SJCRH30 (cell line): ENCODE data around the gene ALOXE3. TPM values are rescaled to one million over a fixed set of nuclear protein-coding genes. Genes with fewer than 3 reads are reported as not detected.
A peak's percentile ranks its signal among the peaks of the same experiment; 100 is the strongest.

ENCODE experiments used
- DNase-seq, 2 experiments: peaks; one replicate each; pipeline ENCODE4 v3.0.0-alpha.2; 2015 to 2020
- H3K27ac ChIP-seq: fragments of 250-450 bp; sonication (Bioruptor Pico); 2 replicates; pipeline ENCODE4 v1.5.1; 2020; ENCODE audit warnings: mild to moderate bottlenecking, moderate library complexity
- H3K27me3 ChIP-seq: fragments of 250-450 bp; sonication (Bioruptor Pico); 2 replicates; pipeline ENCODE4 v1.5.1; 2020; ENCODE audit warnings: mild to moderate bottlenecking, moderate library complexity
- H3K36me3 ChIP-seq: fragments of 250-450 bp; sonication (Bioruptor Pico); 2 replicates; pipeline ENCODE4 v1.5.1; 2020; ENCODE audit warnings: mild to moderate bottlenecking, moderate library complexity
- H3K4me1 ChIP-seq: fragments of 250-450 bp; sonication (Bioruptor Pico); 2 replicates; pipeline ENCODE4 v1.5.1; 2020; ENCODE audit warnings: mild to moderate bottlenecking, moderate library complexity
- H3K4me3 ChIP-seq: fragments of 250-450 bp; sonication (Bioruptor Pico); 2 replicates; pipeline ENCODE4 v1.5.1; 2020; ENCODE audit warnings: mild to moderate bottlenecking, moderate library complexity
- H3K9me3 ChIP-seq: fragments of 250-450 bp; sonication (Bioruptor Pico); replicated peaks from 2 replicates; pipeline ENCODE4 v1.5.1; 2020; ENCODE audit warnings: mild to moderate bottlenecking, moderate library complexity
- total RNA-seq: library from RNA; depleted of rRNA; stranded (reverse); fragments of >200 nt; shearing (Covaris generic); gene quantifications from 2 replicates; pipeline ENCODE4 v1.2.3, GENCODE V29; 2014

ALOXE3 gene
- total RNA-seq, 1 experiment from 2014 or later: not detected

GRCh38 chr17:8158267-8159031 is 40.1 kb upstream of the ALOXE3 start:
- H3K36me3 ChIP-seq: peaks cover 7% of the 10 kb centered on the region; the same call in 1 of the 2 replicates
- H3K4me3 ChIP-seq: no peak overlapping the region
- H3K9me3 ChIP-seq: no peaks in the 10 kb centered on the region
- H3K4me1 ChIP-seq: peaks cover 7% of the 10 kb centered on the region
- H3K27me3 ChIP-seq: no peaks in the 10 kb centered on the region
- no peak overlapping the region for H3K27ac ChIP-seq
- DNase-seq: peak; percentile 79 to 86

GRCh38 chr17:8156246-8156992 is 38.1 kb upstream of the ALOXE3 start:
- Histone ChIP-seq H3K36me3 (peaks cover 7% of the 10 kb centered on the region; the same call in 1 of the 2 replicates), H3K27ac (peak overlapping the region; percentile 67), H3K9me3 (no peaks in the 10 kb centered on the region), H3K4me1 (peaks cover 17% of the 10 kb centered on the region), H3K4me3 (peak overlapping the region; percentile 54), H3K27me3 (no peaks in the 10 kb centered on the region)
- DNase-seq: peak; percentile 97

- DNase-seq: no peak
- no peaks in the 10 kb centered on the region for H3K27me3 ChIP-seq
- peak overlapping the region; percentile 54 for H3K4me3 ChIP-seq
- peaks cover 17% of the 10 kb centered on the region for H3K4me1 ChIP-seq
- H3K27ac ChIP-seq: 0 out of 2 replicates have a peak overlapping the region, but pooled peaks have one; percentile 5
- peaks cover 4% of the 10 kb centered on the region; the same call in 1 of the 2 replicates for H3K36me3 ChIP-seq
- H3K9me3 ChIP-seq: no peaks in the 10 kb centered on the region
Measured at GRCh38 chr17:8155996-8156245, 37.6 kb upstream of the ALOXE3 start.

GRCh38 chr17:8155231-8155995 is 37.1 kb upstream of the ALOXE3 start:
- Histone ChIP-seq H3K36me3 (peaks cover 4% of the 10 kb centered on the region; the same call in 1 of the 2 replicates), H3K27ac (no peak overlapping the region), H3K4me1 (peaks cover 22% of the 10 kb centered on the region), H3K9me3 (no peaks in the 10 kb centered on the region), H3K4me3 (peak overlapping the region; percentile 54), H3K27me3 (no peaks in the 10 kb centered on the region)
- DNase-seq: no peak

- Histone ChIP-seq H3K27me3 (no peaks in the 10 kb centered on the region), H3K27ac (peak overlapping the region; percentile 22; the same call in 1 of the 2 replicates), H3K4me3 (peak overlapping the region; percentile 30), H3K4me1 (peaks cover 24% of the 10 kb centered on the region), H3K9me3 (no peaks in the 10 kb centered on the region), H3K36me3 (peaks cover 4% of the 10 kb centered on the region; the same call in 1 of the 2 replicates)
- DNase-seq: no peak
Measured at GRCh38 chr17:8154608-8155155, 36.4 kb upstream of the ALOXE3 start.

- Histone ChIP-seq H3K27me3 (no peaks in the 10 kb centered on the region), H3K4me3 (peak overlapping the region; percentile 30)
Measured at GRCh38 chr17:8153957-8154607, 35.8 kb upstream of the ALOXE3 start.

GRCh38 chr17:8153525-8153956 is 35.2 kb upstream of the ALOXE3 start:
- H3K4me3 ChIP-seq: peak overlapping the region; percentile 26
- H3K27me3 ChIP-seq: no peaks in the 10 kb centered on the region
- peaks cover 24% of the 10 kb centered on the region for H3K4me1 ChIP-seq
- H3K27ac ChIP-seq: peak overlapping the region; percentile 61
- DNase-seq: peak; percentile 73 to 80
- H3K9me3 ChIP-seq: no peaks in the 10 kb centered on the region
- H3K36me3 ChIP-seq: peaks cover 4% of the 10 kb centered on the region; the same call in 1 of the 2 replicates

More at GRCh38 chr17:8153957-8154607, 35.8 kb upstream of the ALOXE3 start:
- H3K27ac ChIP-seq: peak overlapping the region; percentile 61
- peak; percentile 96 for DNase-seq
- peaks cover 24% of the 10 kb centered on the region for H3K4me1 ChIP-seq
- no peaks in the 10 kb centered on the region for H3K9me3 ChIP-seq
- peaks cover 4% of the 10 kb centered on the region; the same call in 1 of the 2 replicates for H3K36me3 ChIP-seq

GRCh38 chr17:8153031-8153451 is 34.7 kb upstream of the ALOXE3 start:
- Histone ChIP-seq H3K27me3 (no peaks in the 10 kb centered on the region), H3K9me3 (no peaks in the 10 kb centered on the region), H3K4me3 (no peak overlapping the region), H3K27ac (peak overlapping the region; percentile 61; the same call in 1 of the 2 replicates), H3K4me1 (peaks cover 24% of the 10 kb centered on the region), H3K36me3 (no peaks in the 10 kb centered on the region)
- DNase-seq: no peak

- DNase-seq: peak; percentile 91
- H3K36me3 ChIP-seq: no peaks in the 10 kb centered on the region
- peak within 1 kb of the TSS; percentile 67 for H3K4me3 ChIP-seq
- H3K27me3 ChIP-seq: no peaks in the 10 kb centered on the region
- H3K27ac ChIP-seq: peak within 1 kb of the TSS; percentile 79
- H3K4me1 ChIP-seq: peaks cover 24% of the 10 kb centered on the region
- no peaks in the 10 kb centered on the region for H3K9me3 ChIP-seq
Measured at GRCh38 chr17:8152112-8152775, 33.9 kb upstream of the ALOXE3 start, which contains the start of gene PER1. TSS of gene PER1 (minus strand) at chr17:8152404. CDS start at chr17:8150706, 1,698 bp downstream.

- Histone ChIP-seq H3K27ac (peak overlapping the region; percentile 79), H3K4me3 (peak overlapping the region; percentile 67), H3K9me3 (no peaks in the 10 kb centered on the region), H3K27me3 (no peaks in the 10 kb centered on the region), H3K4me1 (peaks cover 24% of the 10 kb centered on the region), H3K36me3 (no peaks in the 10 kb centered on the region)
- DNase-seq: peak; percentile 22 to 32
Measured at GRCh38 chr17:8151641-8152111, 33.4 kb upstream of the ALOXE3 start.

GRCh38 chr17:8151120-8151640 is 32.9 kb upstream of the ALOXE3 start:
- no peaks in the 10 kb centered on the region for H3K9me3 ChIP-seq
- peak overlapping the region; percentile 79 for H3K27ac ChIP-seq
- peak overlapping the region; percentile 67 for H3K4me3 ChIP-seq
- H3K4me1 ChIP-seq: peaks cover 24% of the 10 kb centered on the region
- H3K36me3 ChIP-seq: no peaks in the 10 kb centered on the region
- H3K27me3 ChIP-seq: no peaks in the 10 kb centered on the region
- DNase-seq: peak; percentile 82 to 83

GRCh38 chr17:8150194-8151119 is 32.1 kb upstream of the ALOXE3 start:
- peak overlapping the region; percentile 67 for H3K4me3 ChIP-seq
- H3K27me3 ChIP-seq: no peaks in the 10 kb centered on the region
- H3K4me1 ChIP-seq: peaks cover 24% of the 10 kb centered on the region
- H3K27ac ChIP-seq: peak overlapping the region; percentile 79
- DNase-seq: peak; percentile 80 to 86
- no peaks in the 10 kb centered on the region for H3K36me3 ChIP-seq
- H3K9me3 ChIP-seq: no peaks in the 10 kb centered on the region
